Kidney (tissue), 14 donors: ENCODE data around the gene KLRK1. TPM values are rescaled to one million over a fixed set of nuclear protein-coding genes. Genes with fewer than 3 reads are reported as not detected.
A peak's percentile ranks its signal among the peaks of the same experiment; 100 is the strongest.
"Not testable (repeated sequence)": the region's sequence is repeated elsewhere in the genome, so short reads cannot be mapped to it uniquely, and the experiment has no call there.

Experiments
- DNase-seq, 5 donors: peaks; one replicate each; pipeline ENCODE4 v3.0.0-alpha.2; 2013 to 2020
- FAIRE-seq: peaks from 2 replicates; lab custom pipeline; 2012; peaks lifted over from hg19 to GRCh38; lab: Jason Lieb, UNC
- H3K27ac ChIP-seq, 2 donors: one replicate each; pipeline ENCODE4 v1.7.0; 2013; ENCODE audit warnings: low read depth in 2 of 2, low read length in 2 of 2, inconsistent platforms in 1 of 2
- H3K27me3 ChIP-seq: one replicate; pipeline ENCODE4 v1.7.1; 2013; ENCODE audit warnings: low read length, inconsistent platforms; ENCODE audit not compliant: control insufficient read depth, insufficient read depth
- H3K36me3 ChIP-seq, 3 donors: one replicate each; pipeline versions ENCODE4 v1.7.0 to v1.7.1; 2013; ENCODE audit warnings: low read length in 3 of 3, control low read depth in 1 of 3, inconsistent platforms in 1 of 3; ENCODE audit not compliant: insufficient read depth in 3 of 3, control insufficient read depth in 2 of 3
- H3K4me1 ChIP-seq, 3 donors: one replicate each; pipeline versions ENCODE4 v1.7.0 to v1.7.1; 2013; ENCODE audit warnings: low read length in 3 of 3, inconsistent platforms in 1 of 3, low read depth in 1 of 3; ENCODE audit not compliant: control insufficient read depth in 2 of 3, insufficient read depth in 2 of 3
- H3K4me3 ChIP-seq, 3 donors: one replicate each; pipeline versions ENCODE4 v1.7.0 to v1.8.1; 2013; ENCODE audit warnings: low read length in 3 of 3, control low read depth in 1 of 3, inconsistent platforms in 1 of 3
- H3K9ac ChIP-seq, 3 donors: one replicate each; pipeline versions ENCODE4 v1.7.0 to v1.7.1; 2013; ENCODE audit warnings: low read length in 3 of 3, control low read depth in 1 of 3, inconsistent platforms in 1 of 3
- H3K9me3 ChIP-seq, 3 donors: one replicate each; pipeline versions ENCODE4 v1.7.0 to v1.7.1; 2013; ENCODE audit warnings: low read length in 3 of 3, control low read depth in 1 of 3, inconsistent platforms in 1 of 3; ENCODE audit not compliant: control insufficient read depth in 2 of 3, insufficient read depth in 1 of 3
- CTCF ChIP-seq: IDR thresholded peaks from 3 replicates; pipeline ENCODE4 v1.5.1; 2012; ENCODE audit warnings: mild to moderate bottlenecking, moderate library complexity, borderline replicate concordance; ENCODE audit not compliant: insufficient read depth; ENCODE audit errors: extremely low read depth
- intact Hi-C: fragments of 100-400 bp; cut with DNase I; formaldehyde crosslinking; loops from one replicate; pipeline ENCODE4 v1.11.1; 2022
- polyA plus RNA-seq: library from polyadenylated mRNA; stranded (reverse); fragments of 350-450 nt; fragmentation: Illumina TruSeq; extraction: RNeasy Lipid Tissue Mini Kit (QIAGEN cat#74804); gene quantifications from one replicate; pipeline ENCODE4 v1.2.3, GENCODE V29; 2014; ENCODE audit warnings: low read depth, low replicate concordance; ENCODE audit not compliant: insufficient read depth
- total RNA-seq: library from RNA; stranded (reverse); fragmentation: NEBNext Ultra II Directional; extraction: Animal tissue kit (Norgen Biotek cat#: 25700); gene quantifications from one replicate; pipeline ENCODE4 v1.2.1, GENCODE V29; 2021
- donor health status: control.
- donor health status: control.
- donor health status: control.
- donor health status: control.
- donor health status: control.
- donor health status: DM: yes; HTN: yes; CAD: no.
- donor health status: Normal renal cell carcinoma (clear cell type).

Gene KLRK1
- total and polyA plus RNA-seq, 2 donors from 2014 or later = 0.75 to 5.2 TPM

GRCh38 chr12:10397296-10397695 is 7.5 kb upstream of the KLRK1 start:
- Histone ChIP-seq H3K27me3 (no peaks in the 10 kb centered on the region), H3K4me1 (no peaks in the 10 kb centered on the region), H3K9me3 (no peaks in the 10 kb centered on the region), H3K9ac (no peak overlapping the region), H3K27ac (no peak overlapping the region), H3K36me3 (no peaks in the 10 kb centered on the region), H3K4me3 (no peak overlapping the region)
- no peak for FAIRE-seq
- intact Hi-C loops = no loop called here
- no peak for DNase-seq
- no peak for TF ChIP-seq CTCF

GRCh38 chr12:10396176-10396575 is 6.3 kb upstream of the KLRK1 start:
- DNase-seq, intact Hi-C loops, H3K27ac ChIP-seq, H3K4me1 ChIP-seq, H3K9ac ChIP-seq, H3K27me3 ChIP-seq, H3K36me3 ChIP-seq, H3K9me3 ChIP-seq, H3K4me3 ChIP-seq, FAIRE-seq: not testable (repeated sequence)

GRCh38 chr12:10395390-10395998 is 5.7 kb upstream of the KLRK1 start:
- intact Hi-C loops = no loop called here
- peak overlapping the region in 1 of 3 donors; percentile 1 for H3K4me3 ChIP-seq

GRCh38 chr12:10394531-10395152 is 4.8 kb upstream of the KLRK1 start:
- H3K27me3 ChIP-seq, H3K9me3 ChIP-seq, H3K9ac ChIP-seq, intact Hi-C loops, DNase-seq, H3K27ac ChIP-seq, H3K4me1 ChIP-seq, H3K36me3 ChIP-seq, FAIRE-seq, H3K4me3 ChIP-seq: not testable (repeated sequence)

More at GRCh38 chr12:10395390-10395998, 5.7 kb upstream of the KLRK1 start:
- DNase-seq = peak in 2 of 5 donors; percentile 37 to 56
- Histone ChIP-seq H3K36me3 (no peaks in the 10 kb centered on the region), H3K27ac (peak overlapping the region in 1 of 2 donors; percentile 14), H3K9me3 (no peaks in the 10 kb centered on the region), H3K9ac (no peak overlapping the region), H3K27me3 (no peaks in the 10 kb centered on the region), H3K4me1 (no peaks in the 10 kb centered on the region)
- TF ChIP-seq CTCF = no peak
- FAIRE-seq = no peak
